Lower leg skin (tissue), 3 donors: ENCODE measurements around the gene DNER.

ENCODE experiments used
- POLR2A ChIP-seq, 2 donors: fragments of 450-650 bp; IDR thresholded peaks; one replicate each; pipeline ENCODE4 v1.6.1; 2016 to 2017; ENCODE audit warnings: antibody characterized with exemption in 2 of 2, mild to moderate bottlenecking in 1 of 2, moderate library complexity in 1 of 2
- TF ChIP-seq, protein P1 (sequence below), 3 donors: fragments of 450-650 bp; IDR thresholded peaks; one replicate each; pipeline ENCODE4 v1.5.1; 2016; ENCODE audit warnings: antibody characterized with exemption in 3 of 3, mild to moderate bottlenecking in 3 of 3, moderate library complexity in 2 of 3

DNA sequence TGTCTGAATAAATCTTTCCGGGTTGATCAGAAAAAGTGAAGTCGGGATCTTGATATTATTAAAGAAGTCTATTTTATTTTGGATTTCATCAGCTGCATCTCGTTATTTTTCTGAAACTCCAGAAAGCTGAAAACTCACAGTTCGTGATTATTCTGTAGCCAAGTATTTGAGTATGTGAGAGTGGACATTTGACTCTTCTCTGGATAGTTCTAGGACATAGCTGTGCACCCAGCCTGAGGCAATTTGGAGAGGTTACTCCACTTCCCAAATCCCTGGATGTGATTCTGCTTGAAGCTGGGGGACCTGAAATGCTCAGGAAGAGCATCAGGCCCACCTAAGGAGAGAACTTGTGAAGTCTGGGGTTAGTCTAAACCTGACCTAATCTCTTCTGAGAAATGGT, 325.6 kb downstream of the DNER start:
- no peak for TF ChIP-seq POLR2A (IDR thresholded peaks at IDR 0.05)
- TF ChIP-seq, protein P1, sequence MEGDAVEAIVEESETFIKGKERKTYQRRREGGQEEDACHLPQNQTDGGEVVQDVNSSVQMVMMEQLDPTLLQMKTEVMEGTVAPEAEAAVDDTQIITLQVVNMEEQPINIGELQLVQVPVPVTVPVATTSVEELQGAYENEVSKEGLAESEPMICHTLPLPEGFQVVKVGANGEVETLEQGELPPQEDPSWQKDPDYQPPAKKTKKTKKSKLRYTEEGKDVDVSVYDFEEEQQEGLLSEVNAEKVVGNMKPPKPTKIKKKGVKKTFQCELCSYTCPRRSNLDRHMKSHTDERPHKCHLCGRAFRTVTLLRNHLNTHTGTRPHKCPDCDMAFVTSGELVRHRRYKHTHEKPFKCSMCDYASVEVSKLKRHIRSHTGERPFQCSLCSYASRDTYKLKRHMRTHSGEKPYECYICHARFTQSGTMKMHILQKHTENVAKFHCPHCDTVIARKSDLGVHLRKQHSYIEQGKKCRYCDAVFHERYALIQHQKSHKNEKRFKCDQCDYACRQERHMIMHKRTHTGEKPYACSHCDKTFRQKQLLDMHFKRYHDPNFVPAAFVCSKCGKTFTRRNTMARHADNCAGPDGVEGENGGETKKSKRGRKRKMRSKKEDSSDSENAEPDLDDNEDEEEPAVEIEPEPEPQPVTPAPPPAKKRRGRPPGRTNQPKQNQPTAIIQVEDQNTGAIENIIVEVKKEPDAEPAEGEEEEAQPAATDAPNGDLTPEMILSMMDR (IDR thresholded peaks at IDR 0.05): no peak
